ENCODE results near the gene TTC8. TPM values are rescaled to one million over a fixed set of nuclear protein-coding genes. Genes with fewer than 3 reads are reported as not detected.

The TTC8 gene
- total RNA-seq, 1 donor from 2014 or later: 29.2 TPM

DNA sequence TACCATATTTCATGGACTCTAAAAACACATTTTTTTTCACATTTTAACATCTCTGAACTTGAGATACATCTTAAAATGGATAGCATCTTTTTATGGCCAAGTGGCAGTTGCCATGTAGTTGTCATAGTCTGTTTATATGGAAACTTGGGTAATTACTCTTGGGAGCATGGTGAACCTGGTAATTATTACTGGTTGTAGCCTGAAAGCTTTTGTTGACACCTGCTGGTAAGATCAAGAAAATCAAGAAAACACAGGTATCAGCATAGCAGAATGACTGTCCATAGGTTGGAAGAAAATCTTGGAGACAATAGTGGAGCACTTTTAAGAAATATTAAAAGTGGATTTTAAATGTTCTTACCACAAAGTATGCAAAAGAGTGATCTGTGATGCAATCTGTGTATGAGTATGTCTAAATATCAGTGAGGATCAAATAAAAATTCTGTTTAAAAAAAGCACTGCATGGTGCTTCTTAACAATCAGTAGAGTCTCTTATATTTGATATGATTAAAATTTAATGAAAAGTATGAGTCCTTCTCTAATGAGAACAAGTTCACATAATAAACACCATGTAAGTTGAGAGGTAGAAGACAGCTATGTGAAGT lies 44.2 kb downstream of the TTC8 start:
- Mint-ChIP-seq H3K9me3 (no peaks in the 10 kb centered on the region), H3K4me1 (ENCODE audit: unreplicated experiment) (no peaks in the 10 kb centered on the region), H3K27me3 (no peaks in the 10 kb centered on the region), H3K4me3 (no peak overlapping the region), H3K36me3 (peaks cover 17% of the 10 kb centered on the region), H3K27ac (no peak overlapping the region)
- no peak for DNase-seq (ENCODE audit: extremely low spot score, unreplicated experiment)
- TF ChIP-seq, protein P1, sequence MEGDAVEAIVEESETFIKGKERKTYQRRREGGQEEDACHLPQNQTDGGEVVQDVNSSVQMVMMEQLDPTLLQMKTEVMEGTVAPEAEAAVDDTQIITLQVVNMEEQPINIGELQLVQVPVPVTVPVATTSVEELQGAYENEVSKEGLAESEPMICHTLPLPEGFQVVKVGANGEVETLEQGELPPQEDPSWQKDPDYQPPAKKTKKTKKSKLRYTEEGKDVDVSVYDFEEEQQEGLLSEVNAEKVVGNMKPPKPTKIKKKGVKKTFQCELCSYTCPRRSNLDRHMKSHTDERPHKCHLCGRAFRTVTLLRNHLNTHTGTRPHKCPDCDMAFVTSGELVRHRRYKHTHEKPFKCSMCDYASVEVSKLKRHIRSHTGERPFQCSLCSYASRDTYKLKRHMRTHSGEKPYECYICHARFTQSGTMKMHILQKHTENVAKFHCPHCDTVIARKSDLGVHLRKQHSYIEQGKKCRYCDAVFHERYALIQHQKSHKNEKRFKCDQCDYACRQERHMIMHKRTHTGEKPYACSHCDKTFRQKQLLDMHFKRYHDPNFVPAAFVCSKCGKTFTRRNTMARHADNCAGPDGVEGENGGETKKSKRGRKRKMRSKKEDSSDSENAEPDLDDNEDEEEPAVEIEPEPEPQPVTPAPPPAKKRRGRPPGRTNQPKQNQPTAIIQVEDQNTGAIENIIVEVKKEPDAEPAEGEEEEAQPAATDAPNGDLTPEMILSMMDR (conservative IDR thresholded peaks at IDR 0.05): peak; percentile 43

DNA sequence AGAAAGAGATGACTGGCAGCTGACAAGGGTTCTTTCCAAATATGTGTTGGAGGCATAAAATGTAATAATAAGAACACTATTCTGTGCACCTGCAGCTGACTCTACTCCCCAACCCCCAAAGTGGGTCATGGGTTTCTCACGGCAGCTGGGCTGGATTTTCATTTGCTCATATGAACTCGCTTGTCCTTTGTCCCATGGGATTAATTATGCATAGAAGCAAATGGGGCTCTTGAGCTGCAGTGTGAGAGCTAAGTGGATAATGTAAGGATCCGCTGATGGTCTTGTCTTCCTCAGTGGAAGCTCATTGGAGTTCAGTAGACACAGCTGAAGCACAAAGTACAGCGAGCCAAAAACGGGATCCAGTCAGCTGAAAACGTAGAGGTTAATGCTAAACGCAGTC lies 46.3 kb downstream of the TTC8 start:
- TF ChIP-seq, protein P1 (conservative IDR thresholded peaks at IDR 0.05): no peak
- no peak overlapping the region for H3K27ac Mint-ChIP-seq
- no peak overlapping the region for H3K4me3 Mint-ChIP-seq

DNA sequence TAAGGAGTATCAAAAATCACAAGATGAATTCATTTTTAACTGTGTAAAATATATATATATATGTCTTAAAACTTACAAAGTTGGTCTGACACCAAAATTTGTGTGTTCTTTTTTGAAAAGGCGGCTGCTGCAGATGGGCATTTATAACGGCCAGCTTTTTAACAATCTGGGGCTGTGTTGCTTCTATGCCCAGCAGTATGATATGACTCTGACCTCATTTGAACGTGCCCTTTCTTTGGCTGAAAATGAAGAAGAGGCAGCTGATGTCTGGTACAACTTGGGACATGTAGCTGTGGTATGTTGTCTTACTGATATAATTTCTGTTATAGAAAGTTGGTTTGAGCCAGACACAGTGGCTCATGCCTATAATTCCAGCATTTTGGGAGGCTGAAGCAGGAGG lies 47.0 kb downstream of the TTC8 start:
- Mint-ChIP-seq H3K27me3 (no peaks in the 10 kb centered on the region), H3K9me3 (no peaks in the 10 kb centered on the region), H3K36me3 (peaks cover 17% of the 10 kb centered on the region), H3K27ac (no peak overlapping the region), H3K4me1 (ENCODE audit: unreplicated experiment) (no peaks in the 10 kb centered on the region), H3K4me3 (no peak overlapping the region)
- no peak for DNase-seq (ENCODE audit: extremely low spot score, unreplicated experiment)
- TF ChIP-seq, protein P1 (conservative IDR thresholded peaks at IDR 0.05): no peak

More for the DNA sequence above, 46.3 kb downstream of the TTC8 start:
- Mint-ChIP-seq H3K36me3 (peaks cover 17% of the 10 kb centered on the region), H3K4me1 (ENCODE audit: unreplicated experiment) (no peaks in the 10 kb centered on the region), H3K9me3 (no peaks in the 10 kb centered on the region), H3K27me3 (no peaks in the 10 kb centered on the region)
- DNase-seq (ENCODE audit: extremely low spot score, unreplicated experiment): no peak

DNA sequence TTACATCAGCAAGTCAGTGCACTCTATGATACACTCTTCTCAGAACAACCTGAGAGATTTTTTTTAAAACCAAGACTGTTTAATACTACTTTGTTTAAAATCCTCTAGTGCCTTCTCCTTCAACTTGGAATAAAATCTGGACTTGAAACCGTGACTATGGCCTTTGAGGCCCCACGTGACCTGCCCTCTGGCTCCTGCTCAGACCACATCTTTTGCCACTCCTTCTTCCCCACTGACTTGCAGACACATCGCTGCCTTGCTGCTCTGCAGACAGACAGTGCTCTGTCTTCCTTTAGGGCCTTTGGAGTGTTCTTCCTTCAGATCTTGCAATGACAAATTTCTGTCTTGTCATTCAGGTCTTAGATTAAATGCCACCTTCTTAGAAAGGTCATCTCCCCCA lies 48.5 kb downstream of the TTC8 start:
- H3K27me3 Mint-ChIP-seq: no peaks in the 10 kb centered on the region
- H3K4me3 Mint-ChIP-seq: no peak overlapping the region
- TF ChIP-seq, protein P1 (conservative IDR thresholded peaks at IDR 0.05): no peak
- no peak overlapping the region for H3K27ac Mint-ChIP-seq
- no peaks in the 10 kb centered on the region for H3K4me1 Mint-ChIP-seq (ENCODE audit: unreplicated experiment)
- DNase-seq (ENCODE audit: extremely low spot score, unreplicated experiment): no peak
- H3K36me3 Mint-ChIP-seq: peaks cover 21% of the 10 kb centered on the region
- H3K9me3 Mint-ChIP-seq: no peaks in the 10 kb centered on the region

DNA sequence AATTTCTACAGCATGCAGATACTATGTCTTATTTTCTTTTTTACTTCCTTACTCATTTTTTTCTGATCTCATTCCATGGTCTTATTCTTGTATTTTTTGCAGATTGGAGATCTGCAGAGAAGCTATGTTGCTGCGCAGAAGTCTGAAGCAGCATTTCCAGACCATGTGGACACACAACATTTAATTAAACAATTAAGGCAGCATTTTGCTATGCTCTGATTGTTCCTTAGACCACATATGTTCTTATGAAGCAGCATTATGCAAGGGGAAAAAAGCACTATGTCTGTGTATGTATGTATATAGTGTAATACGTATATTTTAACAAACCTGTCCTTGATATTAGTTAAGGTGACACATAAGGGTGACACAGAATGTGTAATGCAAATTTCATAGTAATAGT lies 52.7 kb downstream of the TTC8 start:
- Mint-ChIP-seq H3K4me3 (no peak overlapping the region), H3K27me3 (no peaks in the 10 kb centered on the region), H3K36me3 (peaks cover 31% of the 10 kb centered on the region), H3K27ac (no peak overlapping the region), H3K4me1 (ENCODE audit: unreplicated experiment) (no peaks in the 10 kb centered on the region), H3K9me3 (no peaks in the 10 kb centered on the region)
- TF ChIP-seq, protein P1 (conservative IDR thresholded peaks at IDR 0.05): no peak
- DNase-seq (ENCODE audit: extremely low spot score, unreplicated experiment): no peak

DNA sequence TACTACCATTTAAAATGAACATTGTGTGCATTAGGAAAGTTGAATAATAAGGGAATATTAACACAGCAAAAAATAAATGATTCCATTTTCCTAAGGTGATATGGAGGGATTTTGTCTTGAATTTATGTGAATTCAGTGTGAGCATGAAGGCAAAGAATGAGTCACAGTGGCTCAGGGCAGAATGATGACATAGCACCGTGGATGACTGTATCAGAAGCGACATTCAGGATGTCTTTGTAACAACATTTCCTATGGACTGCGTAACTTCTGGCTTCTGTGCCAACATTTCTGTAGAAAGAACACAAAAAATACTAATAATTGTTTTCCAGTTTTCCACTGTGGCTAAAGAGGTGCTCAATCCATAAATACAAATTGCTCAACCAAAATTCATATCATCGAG lies 54.6 kb downstream of the TTC8 start:
- H3K36me3 Mint-ChIP-seq: peaks cover 32% of the 10 kb centered on the region
- no peaks in the 10 kb centered on the region for H3K4me1 Mint-ChIP-seq (ENCODE audit: unreplicated experiment)
- no peaks in the 10 kb centered on the region for H3K27me3 Mint-ChIP-seq
- no peak for DNase-seq (ENCODE audit: extremely low spot score, unreplicated experiment)
- H3K4me3 Mint-ChIP-seq: no peak overlapping the region
- TF ChIP-seq, protein P1 (conservative IDR thresholded peaks at IDR 0.05): no peak
- H3K9me3 Mint-ChIP-seq: peaks cover 4% of the 10 kb centered on the region
- no peak overlapping the region for H3K27ac Mint-ChIP-seq
